Measurements from ENCODE around the gene PTPRA.

Gene PTPRA

DNA sequence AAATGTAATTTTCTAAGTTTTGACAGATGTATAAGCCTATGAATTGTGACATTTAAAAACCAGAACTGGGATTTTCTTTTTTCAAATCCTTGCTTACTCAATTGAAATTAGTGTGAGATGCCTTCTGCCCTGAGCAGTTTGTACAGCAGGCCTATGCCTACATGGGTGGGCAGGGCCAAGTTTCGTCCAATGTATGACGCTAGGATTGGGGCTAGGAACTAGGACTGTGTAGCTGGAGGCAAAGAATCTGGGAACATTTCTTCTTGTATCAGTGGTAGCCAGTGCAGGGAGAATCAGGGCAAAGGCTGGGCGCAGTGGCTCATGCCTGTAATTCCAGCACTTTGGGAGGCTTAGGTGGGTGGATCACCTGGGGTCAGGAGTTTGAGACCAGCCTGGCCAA is 3.9 kb upstream of the PTPRA start:
- Mint-ChIP-seq H3K27ac (no peak overlapping the region), H3K9me3 (ENCODE audit: low read depth) (no peaks in the 10 kb centered on the region), H3K27me3 (no peaks in the 10 kb centered on the region), H3K36me3 (no peaks in the 10 kb centered on the region), H3K4me1 (ENCODE audit: low read depth) (peaks cover 58% of the 10 kb centered on the region), H3K4me3 (no peak overlapping the region)

DNA sequence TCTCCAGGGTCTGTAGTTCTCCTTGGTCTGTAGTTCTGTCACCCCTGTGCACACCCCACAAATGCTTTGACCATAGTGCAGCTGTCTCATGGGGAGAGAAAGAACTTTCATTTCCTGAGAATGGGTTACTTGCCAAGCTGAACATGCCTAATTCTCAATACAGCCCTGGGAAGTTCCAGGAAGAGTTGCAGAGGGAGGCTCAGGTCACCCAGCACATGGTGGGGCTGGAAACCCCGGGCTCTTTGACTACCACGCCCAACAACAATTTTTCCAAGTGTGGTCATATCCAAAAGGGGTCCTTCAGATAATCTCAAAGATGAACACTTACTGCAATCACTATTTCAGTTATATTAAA is 2.2 kb upstream of the PTPRA start:
- Mint-ChIP-seq H3K36me3 (peaks cover 2% of the 10 kb centered on the region), H3K27me3 (no peaks in the 10 kb centered on the region), H3K4me1 (ENCODE audit: low read depth) (peaks cover 58% of the 10 kb centered on the region), H3K9me3 (ENCODE audit: low read depth) (no peaks in the 10 kb centered on the region), H3K27ac (no peak overlapping the region), H3K4me3 (peak overlapping the region; percentile 91)

DNA sequence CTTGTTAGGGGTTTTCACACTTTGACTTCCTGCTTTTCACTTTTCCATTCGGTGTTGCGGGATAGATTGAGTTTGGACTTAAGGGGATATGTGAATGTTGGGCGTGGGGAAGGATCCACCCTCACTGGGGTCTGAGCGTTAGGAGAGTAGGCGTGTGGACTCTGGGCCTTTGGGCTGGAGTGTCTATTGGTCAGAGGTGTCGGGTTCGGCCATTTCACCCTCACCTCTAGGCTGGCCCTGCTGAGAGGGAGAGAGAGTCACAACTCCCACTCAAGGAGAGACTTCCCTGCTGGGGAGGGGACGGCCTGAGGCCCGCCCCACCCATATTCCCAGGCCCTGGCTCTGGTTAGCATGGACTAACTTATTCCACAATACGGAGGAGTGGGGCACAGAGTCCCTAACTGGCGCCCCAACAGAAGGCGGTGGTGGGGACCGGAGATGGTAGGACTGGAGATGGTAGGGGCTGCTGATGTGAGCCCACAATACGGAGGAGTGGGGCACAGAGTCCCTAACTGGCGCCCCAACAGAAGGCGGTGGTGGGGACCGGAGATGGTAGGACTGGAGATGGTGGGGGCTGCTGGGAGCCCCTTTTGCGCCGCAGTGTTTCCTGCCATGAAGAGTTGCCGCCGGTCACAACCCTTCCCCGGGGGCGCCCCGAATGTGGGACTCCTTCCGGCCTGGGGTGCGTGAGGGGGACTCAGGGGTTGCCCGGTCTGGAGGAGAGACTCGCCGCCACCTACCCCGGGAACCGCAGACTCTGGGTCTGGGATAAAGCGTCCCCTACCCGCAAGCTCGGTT is 1.4 kb upstream of the PTPRA start:
- H3K4me1 Mint-ChIP-seq (ENCODE audit: low read depth), result peaks cover 58% of the 10 kb centered on the region
- peak overlapping the region; percentile 55 for H3K27ac Mint-ChIP-seq
- peaks cover 2% of the 10 kb centered on the region for H3K36me3 Mint-ChIP-seq
- H3K9me3 Mint-ChIP-seq (ENCODE audit: low read depth), result no peaks in the 10 kb centered on the region
- H3K4me3 Mint-ChIP-seq, result peak overlapping the region; percentile 91
- H3K27me3 Mint-ChIP-seq, result no peaks in the 10 kb centered on the region

DNA sequence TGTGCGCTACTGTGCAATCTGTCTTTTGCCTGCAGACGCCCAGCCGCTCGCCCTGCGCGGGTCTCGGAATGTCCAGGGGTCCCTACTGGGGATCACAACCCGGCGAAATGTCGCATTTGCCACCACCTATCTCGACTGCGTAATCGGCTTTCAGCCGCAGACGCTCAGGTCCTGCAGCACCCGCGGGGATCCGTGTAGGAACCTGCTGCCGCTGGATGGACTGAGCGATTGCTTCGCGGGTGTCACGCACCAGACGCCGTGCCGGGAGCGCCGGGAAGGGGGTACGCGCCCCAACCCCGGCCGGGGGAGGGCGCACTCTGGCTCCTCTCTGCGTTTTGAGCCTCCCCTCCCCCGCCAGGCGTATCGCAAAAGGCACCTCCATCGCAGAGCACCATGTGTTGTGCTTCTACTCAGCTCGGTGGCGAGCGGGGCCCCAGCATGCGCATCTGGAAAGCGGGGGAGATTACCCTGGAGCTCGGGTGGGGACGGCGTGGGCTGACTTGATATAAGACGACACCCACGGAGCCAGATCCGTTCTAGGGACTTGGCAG is 747 bp upstream of the PTPRA start:
- H3K27ac Mint-ChIP-seq, result peak overlapping the region; percentile 92
- H3K4me3 Mint-ChIP-seq, result peak overlapping the region; percentile 91
- no peaks in the 10 kb centered on the region for H3K9me3 Mint-ChIP-seq (ENCODE audit: low read depth)
- H3K36me3 Mint-ChIP-seq, result peaks cover 2% of the 10 kb centered on the region
- H3K4me1 Mint-ChIP-seq (ENCODE audit: low read depth), result peaks cover 54% of the 10 kb centered on the region
- no peaks in the 10 kb centered on the region for H3K27me3 Mint-ChIP-seq

DNA sequence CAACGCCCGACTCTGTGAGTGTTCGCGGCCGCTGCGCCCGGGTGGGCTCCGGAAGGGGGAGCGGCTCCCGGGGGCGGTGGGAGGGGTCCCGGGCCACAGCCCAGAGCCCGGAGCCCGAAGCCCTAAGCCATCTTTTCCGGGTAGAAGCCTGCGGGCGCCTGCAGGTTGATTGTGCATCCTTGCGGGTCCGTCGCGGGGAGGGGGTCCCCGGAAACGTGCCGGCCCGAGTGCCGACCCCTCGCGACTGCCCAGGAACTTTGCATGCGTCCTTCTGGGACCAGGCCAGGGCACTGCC is 413 bp downstream of the PTPRA start:
- Mint-ChIP-seq H3K27ac (peak overlapping the region; percentile 73), H3K4me3 (peak overlapping the region; percentile 81), H3K4me1 (ENCODE audit: low read depth) (peaks cover 52% of the 10 kb centered on the region), H3K27me3 (no peaks in the 10 kb centered on the region), H3K9me3 (ENCODE audit: low read depth) (no peaks in the 10 kb centered on the region), H3K36me3 (peaks cover 2% of the 10 kb centered on the region)

GRCh38 chr20:2874456-2874855 is 1.2 kb downstream of the PTPRA start:
- peak overlapping the region; percentile 81 for H3K4me3 Mint-ChIP-seq
- H3K9me3 Mint-ChIP-seq (ENCODE audit: low read depth), result no peaks in the 10 kb centered on the region
- no peaks in the 10 kb centered on the region for H3K27me3 Mint-ChIP-seq
- H3K27ac Mint-ChIP-seq, result peak overlapping the region; percentile 51
- H3K36me3 Mint-ChIP-seq, result peaks cover 2% of the 10 kb centered on the region
- peaks cover 59% of the 10 kb centered on the region for H3K4me1 Mint-ChIP-seq (ENCODE audit: low read depth)

GRCh38 chr20:2875690-2876203 is 2.5 kb downstream of the PTPRA start:
- H3K36me3 Mint-ChIP-seq, result peaks cover 2% of the 10 kb centered on the region
- H3K27ac Mint-ChIP-seq, result peak overlapping the region; percentile 46
- no peaks in the 10 kb centered on the region for H3K9me3 Mint-ChIP-seq (ENCODE audit: low read depth)
- peaks cover 62% of the 10 kb centered on the region for H3K4me1 Mint-ChIP-seq (ENCODE audit: low read depth)
- peak overlapping the region; percentile 81 for H3K4me3 Mint-ChIP-seq
- no peaks in the 10 kb centered on the region for H3K27me3 Mint-ChIP-seq

GRCh38 chr20:2878515-2878914 is 5.2 kb downstream of the PTPRA start:
- Mint-ChIP-seq H3K27me3 (no peaks in the 10 kb centered on the region), H3K4me1 (ENCODE audit: low read depth) (peaks cover 58% of the 10 kb centered on the region), H3K36me3 (peaks cover 2% of the 10 kb centered on the region), H3K27ac (peak overlapping the region; percentile 66), H3K4me3 (no peak overlapping the region), H3K9me3 (ENCODE audit: low read depth) (no peaks in the 10 kb centered on the region)

DNA sequence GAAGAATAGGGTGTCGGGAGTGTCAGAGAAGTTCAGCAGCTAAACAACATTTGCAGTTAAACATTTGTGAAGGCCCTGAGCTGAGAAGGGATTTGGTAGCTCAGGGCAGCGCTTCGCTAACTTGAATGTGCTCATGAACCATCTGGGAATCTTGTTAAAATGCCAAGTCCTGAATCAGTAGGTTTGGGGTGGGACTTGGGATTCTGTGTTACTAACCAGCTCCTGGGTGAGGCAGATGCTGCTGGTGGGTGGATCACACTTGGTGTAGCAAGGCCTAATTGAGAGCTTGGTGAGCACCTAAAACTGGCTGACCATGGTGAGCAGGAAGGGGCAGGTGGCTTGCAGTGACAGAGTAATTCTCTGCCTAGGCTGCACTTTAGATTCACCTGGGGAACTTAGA is 5.9 kb downstream of the PTPRA start:
- no peaks in the 10 kb centered on the region for H3K27me3 Mint-ChIP-seq
- H3K4me1 Mint-ChIP-seq (ENCODE audit: low read depth), result peaks cover 64% of the 10 kb centered on the region
- peaks cover 4% of the 10 kb centered on the region for H3K36me3 Mint-ChIP-seq
- H3K4me3 Mint-ChIP-seq, result no peak overlapping the region
- H3K27ac Mint-ChIP-seq, result peak overlapping the region; percentile 66
- H3K9me3 Mint-ChIP-seq (ENCODE audit: low read depth), result no peaks in the 10 kb centered on the region

GRCh38 chr20:2880650-2881049 is 7.4 kb downstream of the PTPRA start:
- Mint-ChIP-seq H3K4me3 (no peak overlapping the region), H3K36me3 (peaks cover 4% of the 10 kb centered on the region), H3K4me1 (ENCODE audit: low read depth) (peaks cover 64% of the 10 kb centered on the region), H3K27ac (no peak overlapping the region), H3K27me3 (no peaks in the 10 kb centered on the region), H3K9me3 (ENCODE audit: low read depth) (no peaks in the 10 kb centered on the region)

DNA sequence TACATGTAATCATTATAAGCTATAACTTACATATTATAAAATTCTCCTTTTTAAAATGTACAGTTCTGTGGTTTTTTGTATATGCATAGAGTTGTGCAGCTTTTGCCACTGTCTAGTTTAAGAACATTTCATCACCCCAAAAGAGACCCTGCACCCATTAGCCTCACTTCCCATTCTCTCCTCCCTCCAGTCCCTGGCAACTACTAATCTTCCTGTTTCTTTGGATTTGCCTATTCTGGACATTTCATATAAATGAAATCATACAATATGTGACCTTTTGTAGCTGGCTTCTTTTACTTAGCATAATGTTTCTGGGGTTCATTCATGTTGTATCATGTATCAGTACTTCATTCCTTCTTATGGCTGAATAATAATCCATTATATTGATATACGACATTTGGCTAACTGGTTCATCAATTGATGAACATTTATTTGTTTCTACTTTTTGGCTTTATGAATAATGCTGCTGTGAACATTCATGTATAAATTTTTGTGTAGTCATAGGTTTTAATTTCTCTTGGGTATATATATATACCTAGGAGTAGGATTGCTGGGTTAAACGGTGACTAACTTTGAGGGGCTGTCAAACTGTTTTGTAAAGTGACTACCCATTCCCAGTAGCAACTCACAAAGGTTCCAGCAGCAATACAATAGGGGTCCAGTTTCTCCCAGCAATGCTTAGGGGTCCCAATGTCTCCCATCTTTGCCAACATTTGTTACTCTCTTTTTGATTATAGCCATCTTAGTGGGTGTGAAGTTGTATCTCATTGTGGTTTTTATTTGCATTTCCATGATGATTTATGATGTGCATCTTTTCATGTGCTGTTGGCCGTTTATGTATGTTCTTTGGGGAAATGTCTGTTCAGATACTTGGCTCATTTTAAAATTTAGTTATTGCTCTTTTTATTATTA is 10.7 kb downstream of the PTPRA start:
- Mint-ChIP-seq H3K9me3 (ENCODE audit: low read depth) (no peaks in the 10 kb centered on the region), H3K27me3 (no peaks in the 10 kb centered on the region), H3K36me3 (peaks cover 2% of the 10 kb centered on the region), H3K4me3 (no peak overlapping the region), H3K4me1 (ENCODE audit: low read depth) (peaks cover 66% of the 10 kb centered on the region), H3K27ac (no peak overlapping the region)

GRCh38 chr20:2887715-2888114 is 14.4 kb downstream of the PTPRA start:
- Mint-ChIP-seq H3K4me3 (no peak overlapping the region), H3K27me3 (no peaks in the 10 kb centered on the region), H3K36me3 (peaks cover 8% of the 10 kb centered on the region), H3K9me3 (ENCODE audit: low read depth) (no peaks in the 10 kb centered on the region), H3K4me1 (ENCODE audit: low read depth) (peaks cover 74% of the 10 kb centered on the region), H3K27ac (no peak overlapping the region)

GRCh38 chr20:2888224-2888955 is 15.1 kb downstream of the PTPRA start:
- H3K27me3 Mint-ChIP-seq, result no peaks in the 10 kb centered on the region
- no peaks in the 10 kb centered on the region for H3K9me3 Mint-ChIP-seq (ENCODE audit: low read depth)
- H3K27ac Mint-ChIP-seq, result peak overlapping the region; percentile 18
- no peak overlapping the region for H3K4me3 Mint-ChIP-seq
- H3K4me1 Mint-ChIP-seq (ENCODE audit: low read depth), result peaks cover 78% of the 10 kb centered on the region
- peaks cover 8% of the 10 kb centered on the region for H3K36me3 Mint-ChIP-seq

DNA sequence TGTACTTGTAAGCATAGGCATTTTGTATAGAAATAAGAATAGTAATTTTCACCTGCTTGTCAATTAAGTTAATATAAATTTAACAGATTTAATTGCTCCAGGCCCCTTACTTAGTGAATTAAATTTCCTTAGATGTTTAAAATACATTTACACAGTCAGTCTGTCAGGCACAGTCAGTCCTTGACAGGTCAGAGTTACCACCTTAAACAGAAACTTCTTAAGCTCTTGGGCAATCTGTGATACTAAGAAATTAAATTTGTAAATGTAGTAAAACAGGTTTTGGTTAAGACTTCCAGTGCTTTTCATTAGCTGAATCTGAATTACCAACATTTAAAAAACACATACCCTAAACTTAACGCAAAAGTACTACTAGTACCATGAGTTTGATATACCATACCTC is 15.9 kb downstream of the PTPRA start:
- no peak overlapping the region for H3K4me3 Mint-ChIP-seq
- no peaks in the 10 kb centered on the region for H3K27me3 Mint-ChIP-seq
- peaks cover 7% of the 10 kb centered on the region for H3K36me3 Mint-ChIP-seq
- H3K27ac Mint-ChIP-seq, result no peak overlapping the region
- no peaks in the 10 kb centered on the region for H3K9me3 Mint-ChIP-seq (ENCODE audit: low read depth)
- H3K4me1 Mint-ChIP-seq (ENCODE audit: low read depth), result peaks cover 71% of the 10 kb centered on the region
